Naive thymus-derived CD4-positive, alpha-beta T cell (primary cell): ENCODE data around the gene CD52. TPM values are rescaled to one million over a fixed set of nuclear protein-coding genes. Genes with fewer than 3 reads are reported as not detected.

ENCODE experiments used
- ATAC-seq: fragments of 150-1000 bp; cut with Tn5 transposase; 2 replicates; pipeline ENCODE4 v1.10.0; 2021; ENCODE audit warnings: mild to moderate bottlenecking, moderate library complexity
- CTCF ChIA-PET: fragments of 350-600 bp; sonication (Branson Sonifier 250); formaldehyde crosslinking; loops from one replicate; lab custom pipeline; 2021; ENCODE audit warnings: antibody characterized with exemption; lab: Charles Lee
- POLR2A ChIA-PET: fragments of 350-600 bp; sonication (Branson Sonifier 250); formaldehyde crosslinking; loops from one replicate; lab custom pipeline; 2021; ENCODE audit warnings: antibody characterized with exemption, inconsistent platforms; lab: Charles Lee
- DNase-seq, 9 donors: peaks; one replicate each; pipeline versions ENCODE4 v3.0.0 to v3.0.0-alpha.2; 2020 to 2022; ENCODE audit warnings: mixed read lengths in 1 of 9
- H3K27ac ChIP-seq: one replicate; pipeline ENCODE4 v1.7.0; 2013; ENCODE audit warnings: mild to moderate bottlenecking, low read depth, low read length, moderate library complexity
- H3K27me3 ChIP-seq, 2 donors: one replicate each; pipeline ENCODE4 v1.7.0; 2013; ENCODE audit warnings: low read length in 2 of 2, mild to moderate bottlenecking in 2 of 2, moderate library complexity in 2 of 2; ENCODE audit not compliant: control insufficient read depth in 2 of 2, insufficient read depth in 2 of 2
- H3K36me3 ChIP-seq, 3 experiments: 1 replicate in 2 of 3; 2 replicates in 1 of 3; pipeline ENCODE4 v1.7.0; 2013; ENCODE audit warnings: low read length in 3 of 3, mild to moderate bottlenecking in 3 of 3, moderate library complexity in 1 of 3; ENCODE audit not compliant: insufficient read depth in 3 of 3, control insufficient read depth in 2 of 3
- H3K4me1 ChIP-seq, 2 donors: one replicate each; pipeline ENCODE4 v1.7.0; 2013; ENCODE audit warnings: low read length in 2 of 2, mild to moderate bottlenecking in 2 of 2, moderate library complexity in 1 of 2; ENCODE audit not compliant: control insufficient read depth in 2 of 2, insufficient read depth in 2 of 2
- H3K4me3 ChIP-seq: 2 replicates; pipeline ENCODE4 v1.7.0; 2013; ENCODE audit warnings: mild to moderate bottlenecking, low read length
- H3K9me3 ChIP-seq, 3 experiments: 1 replicate in 2 of 3; 2 replicates in 1 of 3; pipeline ENCODE4 v1.7.0; 2013; ENCODE audit warnings: low read length in 3 of 3; ENCODE audit not compliant: control insufficient read depth in 2 of 3
- H3K27ac Mint-ChIP-seq, 9 donors: one replicate each; pipeline ENCODE4 v1.8.0; 2020 to 2022; ENCODE audit warnings: mixed read lengths in 9 of 9, mild to moderate bottlenecking in 8 of 9, moderate library complexity in 5 of 9, inconsistent platforms in 2 of 9
- H3K27me3 Mint-ChIP-seq, 5 donors: one replicate each; pipeline ENCODE4 v1.8.0; 2021 to 2022; ENCODE audit warnings: mixed read lengths in 5 of 5, mild to moderate bottlenecking in 1 of 5
- H3K36me3 Mint-ChIP-seq, 5 donors: one replicate each; pipeline ENCODE4 v1.8.0; 2020 to 2022; ENCODE audit warnings: mixed read lengths in 5 of 5, mild to moderate bottlenecking in 3 of 5, inconsistent platforms in 1 of 5
- H3K4me1 Mint-ChIP-seq, 7 donors: one replicate each; pipeline ENCODE4 v1.8.0; 2020 to 2022; ENCODE audit warnings: mixed read lengths in 7 of 7, mild to moderate bottlenecking in 3 of 7, inconsistent platforms in 1 of 7
- H3K4me3 Mint-ChIP-seq, 10 donors: one replicate each; pipeline ENCODE4 v1.8.0; 2020 to 2022; ENCODE audit warnings: mild to moderate bottlenecking in 10 of 10, mixed read lengths in 10 of 10, moderate library complexity in 6 of 10, inconsistent platforms in 2 of 10
- H3K9me3 Mint-ChIP-seq, 11 donors: one replicate each; pipeline ENCODE4 v1.8.0; 2020 to 2022; ENCODE audit warnings: mixed read lengths in 11 of 11, mild to moderate bottlenecking in 4 of 11, inconsistent platforms in 1 of 11, moderate library complexity in 1 of 11
- intact Hi-C, 2 donors: fragments of 100-400 bp; cut with micrococcal nuclease; formaldehyde crosslinking; loops; one replicate each; pipeline ENCODE4 v1.15.1; 2023
- polyA plus RNA-seq, 2 donors: library from polyadenylated mRNA; unstranded; fragments of 300-500 nt; fragmentation: Illumina TruSeq; gene quantifications; one replicate each; pipeline ENCODE4 v1.2.3, GENCODE V29; 2021
- total RNA-seq, 6 experiments: library from RNA in 5 of 6; stranded (reverse) in 5 of 6; gene quantifications; 1 replicate in 5 of 6; 2 replicates in 1 of 6; pipeline ENCODE4 v1.2.3 and lab custom pipeline; 2021 to 2026

The CD52 gene
- total and polyA plus RNA-seq, 7 experiments from 2014 or later, result 719 to 8,133 (median 1,178) TPM

DNA sequence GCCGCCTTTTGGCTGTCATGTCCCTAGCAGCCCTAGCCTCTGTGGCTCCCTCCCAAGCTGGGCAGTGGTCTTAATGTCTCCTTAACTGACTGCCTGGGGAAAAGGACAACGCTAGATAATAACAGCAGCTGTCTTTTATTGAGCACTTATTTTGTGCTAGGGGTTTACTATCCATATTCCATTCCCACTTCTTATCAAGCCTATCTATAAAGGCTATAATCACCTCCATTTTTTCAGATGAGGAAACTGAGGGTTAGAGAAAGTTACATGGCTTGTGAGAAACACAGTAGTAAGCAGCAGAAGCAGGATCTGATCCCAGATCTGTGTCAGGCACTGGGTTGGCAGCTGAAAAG is 31.7 kb upstream of the CD52 start:
- H3K4me3 ChIP-seq, result peak overlapping the region; percentile 15
- H3K4me3 Mint-ChIP-seq, result peak overlapping the region in 9 of 10 donors; percentile 27 to 78 (median 34)

DNA sequence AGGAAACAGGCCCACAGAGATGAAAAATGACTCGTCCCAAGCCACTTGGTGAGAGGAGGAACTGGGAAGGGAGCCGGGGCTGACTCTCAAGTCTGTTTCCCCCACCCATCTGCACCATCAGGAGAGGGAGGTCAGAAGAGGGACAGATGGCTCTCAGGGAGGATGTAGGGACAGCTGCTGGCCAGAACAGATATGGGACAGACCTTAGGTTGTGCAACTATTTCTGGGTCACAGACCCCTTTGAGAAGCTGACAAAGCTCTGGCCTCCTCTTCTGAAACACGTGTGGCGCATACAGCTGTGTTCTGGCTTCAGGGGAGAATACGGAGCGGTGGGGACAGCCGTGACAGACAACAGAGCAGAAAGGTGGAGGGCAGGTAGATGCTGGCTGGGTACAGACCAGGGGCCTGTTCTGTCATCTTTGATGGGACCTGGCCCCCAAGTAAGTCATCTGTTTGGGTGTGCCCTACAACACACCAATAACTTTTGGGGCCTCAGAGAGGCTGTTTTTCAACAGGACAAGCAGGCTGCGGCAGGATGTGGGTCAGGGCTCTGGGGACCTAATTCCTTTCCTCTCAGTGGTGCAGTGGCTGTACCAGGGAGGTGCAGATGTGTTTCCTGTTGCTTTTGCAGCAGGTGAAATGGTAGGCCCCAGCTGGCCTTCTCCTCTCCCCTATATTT is 30.6 kb upstream of the CD52 start:
- Histone ChIP-seq H3K4me1 (peaks cover 99% of the 10 kb centered on the region in 2 donors), H3K9me3 (no peaks in the 10 kb centered on the region), H3K27ac (peak overlapping the region; percentile 86), H3K27me3 (no peaks in the 10 kb centered on the region), H3K36me3 (peaks cover 0 to 10% (median 0%) of the 10 kb centered on the region in 3 experiments), H3K4me3 (peak overlapping the region; percentile 58)
- ChIA-PET POLR2A (interaction anchor here (0.8 to 26.8 kb wide), 10 partner anchors 9 to 406 kb away, joined by 3 to 1967 read pairs (median 5); partner anchors contain the start of genes CD52, SH3BGRL3 and UBXN11), CTCF (interaction anchor here (0.6 to 17.9 kb wide), 8 partner anchors 12 to 130 kb away, joined by 3 to 541 read pairs (median 8); partner anchors contain the start of genes CD52, CEP85 and UBXN11)
- peaks cover 70 to 100% (median 87%) of the 10 kb centered on the region in 7 donors for H3K4me1 Mint-ChIP-seq
- peaks cover 0 to 2% (median 0%) of the 10 kb centered on the region in 11 donors for H3K9me3 Mint-ChIP-seq
- H3K4me3 Mint-ChIP-seq, result peak overlapping the region; percentile 61 to 86 (median 78)
- no peaks in the 10 kb centered on the region for H3K27me3 Mint-ChIP-seq
- ATAC-seq, result peak; percentile 45
- peak overlapping the region; percentile 85 to 99 (median 96) for H3K27ac Mint-ChIP-seq
- intact Hi-C loops, result loop anchor here (1.0 to 10.0 kb wide), 6 partner anchors 19 to 408 kb away; partner anchors contain the start of genes ARID1A (in 1 of the 2) and UBXN11 (in 1 of the 2)
- DNase-seq, result peak in 8 of 9 donors; percentile 61 to 84 (median 80)
- peaks cover 0 to 22% (median 0%) of the 10 kb centered on the region in 5 donors for H3K36me3 Mint-ChIP-seq

More for the DNA sequence above, 31.7 kb upstream of the CD52 start:
- POLR2A ChIA-PET, result interaction anchor here (0.7 to 26.8 kb wide), 8 partner anchors 8 to 186 kb away, joined by 3 to 1967 read pairs (median 10); partner anchors contain the start of genes CD52, CEP85, HMGN2 and SH3BGRL3
- peak overlapping the region; percentile 86 for H3K27ac ChIP-seq
- intact Hi-C loops, result loop anchor here in 1 of 2 donors (5.0 to 10.0 kb wide), 3 partner anchors 159 to 409 kb away; partner anchors contain the start of gene ARID1A
- H3K36me3 ChIP-seq, result peaks cover 0 to 15% (median 0%) of the 10 kb centered on the region in 3 experiments
- peak overlapping the region; percentile 85 to 99 (median 96) for H3K27ac Mint-ChIP-seq
- ATAC-seq, result no peak
- H3K4me1 Mint-ChIP-seq, result peaks cover 67 to 100% (median 91%) of the 10 kb centered on the region in 7 donors
- H3K27me3 Mint-ChIP-seq, result no peaks in the 10 kb centered on the region
- no peaks in the 10 kb centered on the region for H3K27me3 ChIP-seq
- peaks cover 98 to 99% of the 10 kb centered on the region in 2 donors for H3K4me1 ChIP-seq
- H3K36me3 Mint-ChIP-seq, result peaks cover 0 to 29% (median 3%) of the 10 kb centered on the region in 5 donors
- CTCF ChIA-PET, result interaction anchor here (0.7 to 17.9 kb wide), 9 partner anchors 10 to 190 kb away, joined by 3 to 541 read pairs (median 11); partner anchors contain the start of genes CD52, LIN28A and UBXN11
- no peaks in the 10 kb centered on the region for H3K9me3 ChIP-seq
- DNase-seq, result no peak
- H3K9me3 Mint-ChIP-seq, result peaks cover 0 to 2% (median 0%) of the 10 kb centered on the region in 11 donors

DNA sequence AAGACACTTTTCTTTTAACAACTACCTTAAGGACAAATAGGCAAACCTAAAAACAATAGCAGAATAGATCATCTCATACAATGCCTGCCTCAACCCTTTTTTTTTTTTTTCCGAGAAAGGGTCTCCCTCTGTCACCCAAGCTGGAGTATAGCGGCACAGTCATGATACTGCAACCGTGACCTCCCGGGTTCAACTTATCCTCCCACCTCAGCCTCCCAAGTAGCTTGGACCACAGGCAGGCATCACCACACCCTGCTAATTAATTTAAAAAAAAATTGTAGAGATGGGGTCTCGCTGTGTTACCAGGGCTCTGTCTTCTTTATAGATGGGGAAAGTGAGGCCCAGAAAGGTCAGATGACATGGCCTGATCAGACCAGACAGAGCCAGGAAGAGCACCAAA is 29.9 kb upstream of the CD52 start:
- intact Hi-C loops, result loop anchor here (1.0 to 10.0 kb wide), 8 partner anchors 9 to 407 kb away; partner anchors contain the start of genes ARID1A (in 1 of the 2) and UBXN11 (in 1 of the 2)
- ATAC-seq, result no peak
- H3K27me3 Mint-ChIP-seq, result no peaks in the 10 kb centered on the region
- CTCF ChIA-PET, result interaction anchor here (1.2 to 17.9 kb wide), 7 partner anchors 8 to 129 kb away, joined by 5 to 541 read pairs (median 8); partner anchors contain the start of genes CD52, SH3BGRL3 and UBXN11
- H3K27ac Mint-ChIP-seq, result peak overlapping the region; percentile 85 to 99 (median 96)
- H3K36me3 Mint-ChIP-seq, result peaks cover 0 to 18% (median 0%) of the 10 kb centered on the region in 5 donors
- H3K4me1 ChIP-seq, result peaks cover 96 to 100% of the 10 kb centered on the region in 2 donors
- H3K27ac ChIP-seq, result peak overlapping the region; percentile 86
- H3K9me3 Mint-ChIP-seq, result peaks cover 0 to 2% (median 0%) of the 10 kb centered on the region in 11 donors
- DNase-seq, result no peak
- H3K4me3 ChIP-seq, result peak overlapping the region; percentile 58
- H3K4me1 Mint-ChIP-seq, result peaks cover 69 to 100% (median 87%) of the 10 kb centered on the region in 7 donors
- no peaks in the 10 kb centered on the region for H3K27me3 ChIP-seq
- H3K9me3 ChIP-seq, result no peaks in the 10 kb centered on the region
- H3K36me3 ChIP-seq, result peaks cover 0 to 5% (median 0%) of the 10 kb centered on the region in 3 experiments
- POLR2A ChIA-PET, result interaction anchor here (0.8 to 26.8 kb wide), 7 partner anchors 9 to 406 kb away, joined by 3 to 1967 read pairs (median 5); partner anchors contain the start of genes CD52, SH3BGRL3 and UBXN11
- H3K4me3 Mint-ChIP-seq, result peak overlapping the region; percentile 61 to 86 (median 78)

DNA sequence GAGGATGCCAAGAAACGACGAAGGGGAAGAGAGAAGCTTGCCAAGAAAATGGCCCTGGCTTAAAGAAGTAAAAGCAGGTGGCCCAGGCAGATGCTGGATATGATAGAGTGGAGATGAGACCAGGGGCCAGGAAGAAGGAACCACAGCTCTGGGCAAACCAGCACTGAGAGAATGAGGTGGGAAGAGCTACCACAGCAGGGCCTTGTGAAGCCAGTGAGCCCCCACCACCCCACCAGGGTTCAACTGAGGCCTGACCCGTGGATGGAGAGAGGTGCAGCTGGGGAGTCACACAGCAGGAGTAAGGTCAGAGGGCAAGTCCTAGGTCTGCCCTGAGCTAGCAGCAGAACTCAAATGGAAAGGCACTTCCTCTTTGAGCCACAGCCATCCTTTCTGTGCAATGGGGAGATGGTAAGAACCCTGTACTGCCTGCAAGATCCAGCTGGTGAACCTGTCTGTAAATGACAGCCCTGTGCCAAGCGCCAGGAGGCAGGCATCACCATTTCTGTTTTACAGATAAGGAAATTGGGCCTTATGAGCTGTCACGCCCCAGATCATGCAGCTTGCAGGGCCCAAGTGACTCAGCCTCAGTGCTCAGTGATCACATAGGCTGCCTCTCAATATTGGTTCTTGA is 29.3 kb upstream of the CD52 start:
- Mint-ChIP-seq H3K36me3 (peaks cover 0 to 14% (median 0%) of the 10 kb centered on the region in 5 donors), H3K27ac (peak overlapping the region; percentile 85 to 99 (median 96)), H3K27me3 (no peaks in the 10 kb centered on the region), H3K4me1 (peaks cover 67 to 98% (median 86%) of the 10 kb centered on the region in 7 donors), H3K9me3 (peaks cover 0 to 2% (median 0%) of the 10 kb centered on the region in 11 donors), H3K4me3 (peak overlapping the region; percentile 33 to 85 (median 76))
- Histone ChIP-seq H3K4me3 (peak overlapping the region; percentile 5), H3K9me3 (no peaks in the 10 kb centered on the region), H3K27me3 (no peaks in the 10 kb centered on the region), H3K27ac (peak overlapping the region; percentile 86), H3K36me3 (no peaks in the 10 kb centered on the region), H3K4me1 (peaks cover 90 to 100% of the 10 kb centered on the region in 2 donors)
- POLR2A ChIA-PET, result interaction anchor here (0.8 to 26.8 kb wide), 7 partner anchors 10 to 93 kb away, joined by 3 to 1967 read pairs (median 5); partner anchors contain the start of genes CD52, SH3BGRL3 and UBXN11
- CTCF ChIA-PET, result interaction anchor here (0.6 to 17.9 kb wide), 10 partner anchors 9 to 129 kb away, joined by 3 to 541 read pairs (median 8); partner anchors contain the start of genes CD52, SH3BGRL3 and UBXN11
- intact Hi-C loops, result loop anchor here (1.0 to 10.0 kb wide), 5 partner anchors 9 to 406 kb away; partner anchors contain the start of gene ARID1A (in 1 of the 2)
- peak; percentile 3 for ATAC-seq
- DNase-seq, result peak in 1 of 9 donors; percentile 57

DNA sequence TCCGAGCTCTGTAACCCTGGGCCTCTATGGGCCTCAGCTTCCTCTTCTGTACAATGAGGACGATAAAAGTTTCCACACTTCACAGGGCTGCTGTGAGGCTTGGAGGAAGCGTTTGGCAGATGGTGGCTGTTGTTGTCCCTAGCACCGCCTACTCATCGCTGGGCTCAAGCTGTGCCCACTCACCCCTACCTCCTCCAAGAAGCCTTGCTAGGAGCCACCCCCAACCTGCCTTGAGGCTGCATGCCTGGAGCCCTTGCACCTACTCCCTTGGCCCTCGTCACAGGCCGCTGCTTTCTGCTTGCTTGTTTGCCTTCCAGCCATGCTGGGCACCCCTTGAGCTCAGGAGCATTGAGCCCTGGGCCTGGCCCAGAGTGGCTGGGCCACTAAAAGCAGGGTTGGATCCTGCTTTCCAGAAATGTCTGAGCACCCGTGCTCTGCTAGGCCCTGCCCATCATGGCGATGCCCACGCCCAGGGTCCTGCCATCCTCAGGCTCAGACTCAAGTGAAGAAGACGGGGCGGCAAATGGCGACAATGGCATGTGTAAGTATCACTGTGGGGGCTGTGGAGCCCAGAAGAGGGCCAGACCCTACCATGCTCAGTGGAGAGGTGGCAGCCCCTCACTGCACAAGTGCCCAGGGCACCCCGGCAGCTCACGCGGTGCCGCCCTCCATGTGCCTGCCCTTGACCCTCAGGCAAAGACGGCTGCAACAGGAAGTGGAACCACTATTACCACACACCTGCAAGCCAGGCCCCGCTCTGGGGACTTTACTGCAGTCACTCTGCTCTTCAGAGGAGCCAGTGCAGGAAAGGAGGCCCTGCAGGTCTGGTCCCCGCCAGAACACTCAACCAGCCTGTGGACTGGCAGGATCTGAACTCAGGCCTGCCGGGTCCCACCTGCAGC is 28.3 kb upstream of the CD52 start:
- intact Hi-C loops, result loop anchor here (2.0 to 10.0 kb wide), 4 partner anchors 15 to 405 kb away; partner anchors contain the start of gene ARID1A (in 1 of the 2)
- Histone ChIP-seq H3K27me3 (no peaks in the 10 kb centered on the region), H3K4me1 (peaks cover 80 to 90% of the 10 kb centered on the region in 2 donors), H3K9me3 (no peaks in the 10 kb centered on the region), H3K4me3 (peak overlapping the region; percentile 10), H3K36me3 (no peaks in the 10 kb centered on the region), H3K27ac (peak overlapping the region; percentile 86)
- Mint-ChIP-seq H3K27ac (peak overlapping the region; percentile 85 to 99 (median 96)), H3K9me3 (peaks cover 0 to 2% (median 0%) of the 10 kb centered on the region in 11 donors), H3K36me3 (peaks cover 0 to 13% (median 0%) of the 10 kb centered on the region in 5 donors), H3K27me3 (no peaks in the 10 kb centered on the region), H3K4me3 (peak overlapping the region; percentile 42 to 85 (median 76)), H3K4me1 (peaks cover 64 to 95% (median 78%) of the 10 kb centered on the region in 7 donors)
- DNase-seq (peak in 2 of 9 donors; percentile 36 to 38), ATAC-seq (peak; percentile 33)
- CTCF ChIA-PET, result interaction anchor here (0.6 to 17.9 kb wide), 9 partner anchors 10 to 128 kb away, joined by 3 to 541 read pairs (median 8); partner anchors contain the start of genes CD52, SH3BGRL3 and UBXN11
- POLR2A ChIA-PET, result interaction anchor here (0.6 to 26.8 kb wide), 10 partner anchors 11 to 143 kb away, joined by 3 to 1967 read pairs (median 4); partner anchors contain the start of genes CD52, DHDDS, SH3BGRL3 and UBXN11
